ENCODE results near the gene TUBGCP2.

Gene TUBGCP2

DNA sequence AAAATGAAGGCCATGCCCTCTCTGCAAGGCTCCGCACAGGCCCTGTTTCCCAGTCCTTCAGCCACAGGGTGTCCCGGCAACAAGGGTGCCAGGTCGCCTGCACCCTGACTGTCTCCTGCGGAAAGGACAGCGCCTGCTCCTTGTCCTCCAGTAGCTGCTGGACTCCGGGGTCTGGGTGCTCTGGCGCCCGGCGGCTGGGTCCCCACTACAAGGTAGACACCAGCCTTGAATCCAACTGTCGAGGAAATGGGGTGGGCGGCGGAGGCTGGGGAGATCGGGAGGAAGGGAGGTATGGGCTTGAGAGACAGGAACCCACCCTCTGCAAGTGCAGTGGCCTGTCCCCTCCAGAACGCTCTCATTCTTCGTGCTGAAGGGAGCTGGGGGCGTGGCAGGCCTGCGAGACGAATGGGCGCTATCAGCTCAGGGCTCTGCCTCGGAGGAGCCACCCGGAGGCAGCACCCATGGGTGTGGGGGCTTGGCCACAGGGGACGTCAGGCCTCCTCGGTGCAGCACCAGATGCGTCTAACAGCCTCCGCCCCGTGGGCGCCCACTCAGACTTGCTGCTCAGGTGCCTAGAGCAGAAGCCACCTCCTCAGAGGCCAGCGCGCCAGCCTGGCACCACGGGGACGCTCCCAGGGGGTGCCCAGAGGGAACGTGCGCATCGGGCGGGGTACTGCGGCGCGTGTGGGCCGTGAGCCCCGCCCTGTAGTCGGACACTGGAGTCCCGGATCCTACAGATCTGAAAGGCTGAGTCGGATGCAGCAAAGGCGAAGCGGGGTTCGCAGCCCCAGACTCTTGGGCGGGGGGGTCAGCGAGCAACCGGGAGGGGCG is 47.6 kb downstream of the TUBGCP2 start:
- H3K27me3 Mint-ChIP-seq (ENCODE audit: low read depth, poor library complexity): peaks cover 13% of the 10 kb centered on the region
- H3K4me1 Mint-ChIP-seq: peaks cover 38% of the 10 kb centered on the region
- H3K27ac Mint-ChIP-seq: peak overlapping the region; percentile 69
- H3K36me3 Mint-ChIP-seq (ENCODE audit: low read depth): no peaks in the 10 kb centered on the region
- peak overlapping the region; percentile 73 for H3K4me3 Mint-ChIP-seq
- TF ChIP-seq, protein P1, sequence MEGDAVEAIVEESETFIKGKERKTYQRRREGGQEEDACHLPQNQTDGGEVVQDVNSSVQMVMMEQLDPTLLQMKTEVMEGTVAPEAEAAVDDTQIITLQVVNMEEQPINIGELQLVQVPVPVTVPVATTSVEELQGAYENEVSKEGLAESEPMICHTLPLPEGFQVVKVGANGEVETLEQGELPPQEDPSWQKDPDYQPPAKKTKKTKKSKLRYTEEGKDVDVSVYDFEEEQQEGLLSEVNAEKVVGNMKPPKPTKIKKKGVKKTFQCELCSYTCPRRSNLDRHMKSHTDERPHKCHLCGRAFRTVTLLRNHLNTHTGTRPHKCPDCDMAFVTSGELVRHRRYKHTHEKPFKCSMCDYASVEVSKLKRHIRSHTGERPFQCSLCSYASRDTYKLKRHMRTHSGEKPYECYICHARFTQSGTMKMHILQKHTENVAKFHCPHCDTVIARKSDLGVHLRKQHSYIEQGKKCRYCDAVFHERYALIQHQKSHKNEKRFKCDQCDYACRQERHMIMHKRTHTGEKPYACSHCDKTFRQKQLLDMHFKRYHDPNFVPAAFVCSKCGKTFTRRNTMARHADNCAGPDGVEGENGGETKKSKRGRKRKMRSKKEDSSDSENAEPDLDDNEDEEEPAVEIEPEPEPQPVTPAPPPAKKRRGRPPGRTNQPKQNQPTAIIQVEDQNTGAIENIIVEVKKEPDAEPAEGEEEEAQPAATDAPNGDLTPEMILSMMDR (IDR thresholded peaks at IDR 0.05): no peak
- no peaks in the 10 kb centered on the region for H3K9me3 Mint-ChIP-seq
- peak; percentile 50 for DNase-seq

GRCh38 chr10:133259602-133259989 is 49.1 kb downstream of the TUBGCP2 start:
- TF ChIP-seq, protein P1 (IDR thresholded peaks at IDR 0.05): no peak
- peak overlapping the region; percentile 73 for H3K4me3 Mint-ChIP-seq
- H3K9me3 Mint-ChIP-seq: no peaks in the 10 kb centered on the region
- H3K36me3 Mint-ChIP-seq (ENCODE audit: low read depth): no peaks in the 10 kb centered on the region
- peaks cover 43% of the 10 kb centered on the region for H3K4me1 Mint-ChIP-seq
- peaks cover 12% of the 10 kb centered on the region for H3K27me3 Mint-ChIP-seq (ENCODE audit: low read depth, poor library complexity)
- DNase-seq: no peak
- no peak overlapping the region for H3K27ac Mint-ChIP-seq

- H3K4me3 Mint-ChIP-seq: peak overlapping the region; percentile 22
- H3K36me3 Mint-ChIP-seq (ENCODE audit: low read depth): no peaks in the 10 kb centered on the region
- DNase-seq: no peak
- H3K27me3 Mint-ChIP-seq (ENCODE audit: low read depth, poor library complexity): peaks cover 12% of the 10 kb centered on the region
- H3K27ac Mint-ChIP-seq: no peak overlapping the region
- peaks cover 48% of the 10 kb centered on the region for H3K4me1 Mint-ChIP-seq
- no peaks in the 10 kb centered on the region for H3K9me3 Mint-ChIP-seq
- TF ChIP-seq, protein P1 (IDR thresholded peaks at IDR 0.05): no peak
Observed at GRCh38 chr10:133258818-133259601, 49.7 kb downstream of the TUBGCP2 start.

- H3K27ac Mint-ChIP-seq: no peak overlapping the region
- H3K4me3 Mint-ChIP-seq: no peak overlapping the region
- H3K9me3 Mint-ChIP-seq: no peaks in the 10 kb centered on the region
- H3K36me3 Mint-ChIP-seq (ENCODE audit: low read depth): no peaks in the 10 kb centered on the region
- peaks cover 17% of the 10 kb centered on the region for H3K27me3 Mint-ChIP-seq (ENCODE audit: low read depth, poor library complexity)
- DNase-seq: no peak
- peaks cover 53% of the 10 kb centered on the region for H3K4me1 Mint-ChIP-seq
- TF ChIP-seq, protein P1 (IDR thresholded peaks at IDR 0.05): no peak
Observed at GRCh38 chr10:133258066-133258817, 50.4 kb downstream of the TUBGCP2 start.

GRCh38 chr10:133257489-133258065 is 51.1 kb downstream of the TUBGCP2 start:
- TF ChIP-seq, protein P1 (IDR thresholded peaks at IDR 0.05): peak; percentile 18
- Mint-ChIP-seq H3K4me1 (peaks cover 46% of the 10 kb centered on the region), H3K4me3 (no peak overlapping the region), H3K36me3 (ENCODE audit: low read depth) (no peaks in the 10 kb centered on the region), H3K27ac (no peak overlapping the region), H3K27me3 (ENCODE audit: low read depth, poor library complexity) (peaks cover 18% of the 10 kb centered on the region), H3K9me3 (no peaks in the 10 kb centered on the region)
- peak; percentile 57 for DNase-seq
